Posterior cingulate gyrus (tissue), 11 donors: Measurements from ENCODE around the gene GRAMD1B.
"Not testable (repeated sequence)": the region's sequence is repeated elsewhere in the genome, so short reads cannot be mapped to it uniquely, and the experiment has no call there.

Experiments
- DNase-seq, 10 donors: peaks; one replicate each; pipeline versions ENCODE4 v3.0.0 to v3.0.0-alpha.2; 2020 to 2021; ENCODE audit warnings: mixed read lengths in 3 of 10
- intact Hi-C: fragments of 100-400 bp; cut with DNase I; formaldehyde crosslinking; loops from one replicate; pipeline ENCODE4 v1.15.1; 2023

GRAMD1B gene

DNA sequence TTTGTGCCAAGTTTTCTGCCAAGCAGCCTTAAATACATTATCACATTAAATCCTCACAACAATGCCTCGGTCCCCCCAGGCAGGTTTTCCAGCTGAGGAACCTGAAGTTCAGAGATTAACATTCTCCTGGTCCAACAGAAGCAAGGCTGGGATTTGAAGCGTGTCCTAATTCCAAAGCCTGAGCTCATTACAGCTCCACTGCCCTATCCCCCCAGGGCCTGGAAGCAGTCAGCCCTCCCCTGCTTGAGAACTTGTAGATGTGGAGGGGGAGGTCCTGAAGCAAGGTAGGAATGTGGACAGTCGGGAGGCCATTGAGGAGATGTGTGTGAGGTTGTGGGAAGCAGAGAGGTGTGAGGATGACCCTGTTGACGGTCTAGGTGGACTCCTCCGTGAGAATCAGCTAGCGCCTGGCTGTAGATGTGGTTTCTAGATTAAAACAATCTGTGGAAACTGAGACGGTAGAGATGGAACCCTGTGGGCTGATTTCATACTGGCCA, 8.1 kb downstream of the GRAMD1B start:
- DNase-seq, result no peak
- intact Hi-C loops, result no loop called here

DNA sequence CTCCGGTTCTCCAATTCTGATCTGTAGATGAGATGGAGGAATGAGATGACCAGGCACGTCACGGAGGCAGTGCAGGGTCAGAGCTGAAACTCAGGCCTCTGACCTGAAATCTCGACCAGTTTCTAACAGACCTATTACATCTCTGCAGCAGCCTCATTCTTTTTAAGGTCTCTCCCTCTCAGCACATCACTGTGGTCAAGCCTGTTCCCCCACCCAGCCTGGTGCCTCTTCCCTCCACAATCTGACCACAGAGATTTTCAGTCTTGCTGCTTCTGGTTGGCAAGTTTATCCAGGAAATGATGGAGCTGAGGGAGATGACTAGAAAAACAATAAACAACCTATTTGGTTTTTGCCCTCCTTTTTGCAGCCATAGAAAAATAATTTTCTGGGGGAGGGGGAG, 9.5 kb downstream of the GRAMD1B start:
- intact Hi-C loops, result no loop called here

GRCh38 chr11:123441161-123441560, 11.1 kb downstream of the GRAMD1B start:
- intact Hi-C loops, result no loop called here
- DNase-seq, result no peak

More for the DNA sequence above, 9.5 kb downstream of the GRAMD1B start:
- no peak for DNase-seq

- intact Hi-C loops, result no loop called here
- peak in 1 of 10 donors; percentile 2 for DNase-seq
Measured at GRCh38 chr11:123443851-123444623, 14.0 kb downstream of the GRAMD1B start.

DNA sequence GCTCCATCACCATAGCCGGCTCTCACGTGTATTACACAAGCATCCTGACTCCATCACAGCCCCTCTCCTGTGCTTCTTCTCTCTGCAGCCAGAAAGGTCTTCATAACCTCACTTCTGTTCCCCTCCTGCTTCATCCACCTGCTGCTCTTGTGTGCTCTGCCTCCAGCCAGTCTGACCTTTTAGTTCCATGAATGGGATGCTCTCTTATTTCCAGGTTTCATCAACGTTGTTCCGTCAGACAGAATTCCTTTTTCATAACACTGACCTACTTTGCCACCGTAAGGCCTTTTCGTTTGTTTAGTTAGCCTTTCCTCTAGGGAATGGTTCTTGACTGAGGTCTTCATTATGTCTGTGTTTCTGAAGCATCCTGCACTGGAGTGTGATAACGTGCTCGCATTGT, 18.8 kb downstream of the GRAMD1B start:
- no peak for DNase-seq
- intact Hi-C loops, result no loop called here

GRCh38 chr11:123449436-123449835, 19.4 kb downstream of the GRAMD1B start:
- intact Hi-C loops, result no loop called here

GRCh38 chr11:123450623-123451022, 20.6 kb downstream of the GRAMD1B start:
- intact Hi-C loops, result no loop called here
- DNase-seq, result no peak

More at GRCh38 chr11:123449436-123449835, 19.4 kb downstream of the GRAMD1B start:
- no peak for DNase-seq

DNA sequence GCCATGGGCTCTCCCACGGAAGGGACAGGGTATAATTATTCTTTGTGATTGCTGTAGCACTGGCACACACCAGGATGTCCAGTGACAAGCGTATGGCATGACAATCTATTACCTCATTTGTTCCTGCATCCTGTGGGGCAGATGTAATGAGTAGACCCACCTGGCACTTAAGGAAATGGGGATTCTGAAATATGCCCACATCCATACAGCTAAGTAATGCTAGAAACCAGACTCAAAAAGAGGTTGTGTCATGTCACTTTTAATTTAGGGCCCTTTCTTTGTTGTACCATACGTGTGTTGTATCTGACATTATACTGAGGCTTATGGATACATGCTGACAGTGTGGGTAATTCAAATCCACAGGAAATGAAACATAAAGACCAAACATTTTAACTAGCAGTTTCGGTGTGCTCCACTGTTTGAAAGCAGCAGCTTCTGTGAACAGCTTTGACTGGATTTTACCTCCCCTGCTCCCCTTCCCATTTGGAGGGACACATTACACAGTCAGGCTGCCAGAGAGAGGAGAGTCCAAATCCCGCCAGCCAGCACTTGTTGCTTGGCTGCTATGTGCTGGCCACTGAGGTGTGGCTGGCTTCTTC, 21.2 kb downstream of the GRAMD1B start:
- no peak for DNase-seq
- intact Hi-C loops, result no loop called here

DNA sequence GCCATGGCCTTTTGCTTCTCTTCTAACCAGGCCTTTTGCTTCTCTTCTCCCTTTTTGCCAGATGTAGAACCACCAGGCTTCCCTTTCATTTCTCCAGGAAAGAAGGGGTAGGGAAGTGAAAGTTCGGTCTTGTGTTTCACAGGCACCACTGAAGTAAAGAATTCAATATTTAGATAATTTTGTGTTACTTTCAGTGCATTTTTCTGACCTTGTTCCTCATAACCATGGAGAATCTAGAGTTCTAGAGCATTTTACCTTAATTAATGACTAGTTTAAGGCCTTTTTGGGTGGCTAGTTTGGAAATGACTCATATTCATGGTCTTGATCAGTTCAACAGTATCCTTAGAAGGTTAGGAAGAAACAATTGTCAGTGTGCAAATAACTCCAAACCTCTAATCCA, 22.7 kb downstream of the GRAMD1B start:
- intact Hi-C loops, result no loop called here
- DNase-seq, result no peak

DNA sequence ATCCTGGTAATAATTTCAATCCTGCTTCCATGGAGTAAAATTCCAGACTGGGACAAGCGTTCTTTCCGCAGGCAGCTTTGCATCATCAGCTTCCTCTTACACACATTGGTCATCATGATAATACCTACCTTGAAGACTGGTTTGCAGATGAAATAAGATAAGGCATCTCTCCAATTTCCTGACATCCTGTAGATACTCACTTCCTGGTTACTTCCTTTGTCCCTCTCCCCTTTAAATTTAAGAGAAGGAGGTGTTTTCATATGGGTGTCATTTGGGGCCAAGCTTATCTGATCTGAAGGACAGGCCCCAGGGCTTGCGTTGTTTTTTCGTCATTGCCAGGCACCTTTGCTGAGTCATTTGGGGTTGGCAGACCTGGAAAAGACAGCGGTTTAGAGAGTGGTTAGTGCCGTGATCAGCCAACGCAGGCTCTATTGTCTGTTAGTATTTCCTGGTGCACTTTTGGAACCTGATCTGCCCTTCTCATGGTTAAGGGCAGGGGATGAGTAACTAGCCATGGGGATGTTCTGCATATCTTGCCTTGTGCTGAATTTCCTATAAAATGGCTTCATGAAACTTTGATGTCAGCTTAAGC, 24.1 kb downstream of the GRAMD1B start:
- DNase-seq, result no peak
- intact Hi-C loops, result no loop called here

GRCh38 chr11:123454796-123455195, 24.7 kb downstream of the GRAMD1B start:
- intact Hi-C loops, result no loop called here
- no peak for DNase-seq

DNA sequence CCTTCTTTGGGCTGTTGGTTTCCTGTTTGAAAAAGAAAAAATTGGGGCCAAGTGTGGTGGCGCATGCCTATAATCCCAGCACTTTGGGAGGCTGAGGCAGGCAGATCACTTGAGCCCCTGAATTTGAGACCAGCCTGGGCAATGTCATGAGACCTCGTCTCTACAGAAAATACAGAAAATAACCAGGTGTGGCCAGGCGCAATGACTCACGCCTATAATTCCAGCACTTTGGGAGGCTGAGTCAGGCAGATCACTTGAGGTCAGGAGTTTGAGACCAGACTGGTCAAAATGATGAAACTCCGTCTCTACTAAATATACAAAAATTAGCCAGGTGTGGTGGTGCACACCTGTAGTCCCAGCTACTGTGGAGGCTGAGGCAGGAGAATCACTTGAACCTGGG, 26.4 kb downstream of the GRAMD1B start:
- intact Hi-C loops, DNase-seq: not testable (repeated sequence)

- no peak for DNase-seq
- intact Hi-C loops, result no loop called here
Measured at GRCh38 chr11:123457187-123457770, 27.2 kb downstream of the GRAMD1B start.

DNA sequence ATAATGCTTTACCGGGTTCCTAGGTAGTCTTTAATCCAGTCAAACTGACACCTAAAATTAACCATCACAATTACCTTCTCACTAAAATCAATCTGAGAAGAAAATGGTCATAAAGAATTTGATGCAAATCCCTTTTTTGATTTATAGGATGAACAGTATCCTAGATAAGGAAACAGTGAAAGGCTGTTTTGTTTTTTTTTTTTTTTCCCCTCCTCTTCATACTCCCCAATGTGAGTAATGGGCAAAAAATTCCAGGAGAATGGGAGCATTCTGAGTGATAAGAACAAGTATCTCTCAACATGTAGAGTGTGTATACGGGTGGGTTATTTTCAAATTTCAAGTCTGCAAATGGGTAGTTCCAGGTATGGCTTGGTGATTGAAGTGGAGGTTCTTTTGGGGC, 28.4 kb downstream of the GRAMD1B start:
- no peak for DNase-seq
- intact Hi-C loops, result no loop called here

- no peak for DNase-seq
- intact Hi-C loops, result no loop called here
Measured at GRCh38 chr11:123460012-123460700, 30.1 kb downstream of the GRAMD1B start.

DNA sequence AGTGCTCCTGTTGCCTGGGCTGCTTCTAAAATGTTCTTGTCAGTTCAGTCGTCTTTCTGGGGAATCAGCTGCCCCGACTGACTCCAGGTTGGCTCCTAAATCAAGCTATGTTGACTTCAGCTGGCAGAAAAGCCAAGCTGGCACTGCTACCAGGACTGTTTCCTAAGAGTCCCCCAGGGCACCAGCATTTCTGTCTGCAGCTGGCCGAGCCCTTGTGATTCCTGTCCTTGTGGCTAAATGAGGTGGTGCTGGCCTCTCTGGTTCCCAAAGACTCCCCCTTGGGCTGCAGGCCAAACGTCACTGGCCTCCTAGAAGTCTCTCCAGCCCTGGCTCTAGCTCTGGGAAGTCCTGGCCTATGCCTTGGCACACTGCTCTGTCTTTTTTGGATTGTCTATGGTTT, 31.1 kb downstream of the GRAMD1B start:
- DNase-seq, result peak in 1 of 10 donors; percentile 9
- intact Hi-C loops, result no loop called here

DNA sequence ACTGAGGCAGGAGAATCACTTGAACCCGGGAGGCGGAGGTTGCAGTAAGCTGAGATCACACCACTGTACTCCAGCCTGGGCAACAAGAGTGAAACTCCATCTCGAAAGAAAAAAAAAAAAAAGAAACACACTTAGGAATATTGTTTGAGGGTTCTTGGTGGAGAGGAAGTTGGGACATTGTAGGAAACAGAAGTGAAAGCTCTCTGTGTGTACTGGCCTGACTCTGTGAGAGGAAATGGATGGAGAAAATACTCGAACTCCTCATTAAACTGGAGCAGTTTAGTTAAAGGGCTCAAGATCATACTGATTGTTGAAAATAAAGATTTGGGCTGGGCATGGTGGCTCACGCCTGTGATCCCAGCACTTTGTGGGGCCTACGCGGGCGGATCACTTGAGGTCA, 35.6 kb downstream of the GRAMD1B start:
- DNase-seq, intact Hi-C loops: not testable (repeated sequence)

DNA sequence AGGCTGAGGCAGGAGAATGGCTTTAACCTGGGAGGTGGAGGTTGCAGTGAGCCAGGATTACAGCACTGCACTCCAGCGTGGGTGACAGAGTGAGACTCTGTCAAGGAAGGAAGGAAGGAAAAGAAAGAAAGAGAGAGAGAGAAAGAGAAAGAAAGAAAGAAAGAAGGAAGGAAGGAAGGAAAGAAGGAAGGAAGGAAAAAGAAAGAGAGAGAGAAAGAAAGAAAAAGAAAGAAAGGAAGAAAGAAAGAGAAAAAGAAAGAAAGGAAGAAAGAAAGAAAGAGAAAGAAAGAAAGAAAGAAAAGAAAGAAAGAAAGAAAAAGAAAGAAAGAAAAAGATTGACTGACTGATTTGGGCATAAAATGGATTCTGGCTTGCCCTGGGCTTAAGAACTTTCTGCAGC, 36.1 kb downstream of the GRAMD1B start:
- intact Hi-C loops, DNase-seq: not testable (repeated sequence)

GRCh38 chr11:123469089-123469488, 39.0 kb downstream of the GRAMD1B start:
- peak in 2 of 10 donors; percentile 26 to 30 for DNase-seq
- intact Hi-C loops, result no loop called here

GRCh38 chr11:123469586-123469985, 39.5 kb downstream of the GRAMD1B start:
- intact Hi-C loops, result no loop called here

DNA sequence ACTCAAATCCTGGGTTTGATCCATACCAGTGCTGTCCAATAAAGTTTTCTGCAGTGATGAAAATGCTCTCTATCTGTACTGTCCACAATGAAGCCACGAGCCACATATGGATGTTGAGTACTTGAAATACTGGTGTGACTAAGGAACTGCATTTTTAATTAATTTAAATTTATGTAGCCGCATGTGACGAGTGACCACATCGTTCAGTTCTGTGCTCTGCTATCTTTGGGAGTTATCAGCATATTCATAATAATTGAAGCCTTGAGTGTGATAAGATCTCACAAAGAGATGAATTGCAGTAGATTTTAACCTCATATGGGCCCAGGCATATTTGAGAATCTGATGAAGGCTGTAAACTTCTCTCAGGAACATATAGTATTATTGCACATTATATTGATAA, 40.8 kb downstream of the GRAMD1B start:
- no peak for DNase-seq
- intact Hi-C loops, result loop anchor here (10.0 kb wide), 1 partner anchor 356 kb away; no protein-coding TSS in a partner anchor

More at GRCh38 chr11:123469586-123469985, 39.5 kb downstream of the GRAMD1B start:
- DNase-seq, result no peak
